ENCODE results near the gene APEX1. TPM values are rescaled to one million over a fixed set of nuclear protein-coding genes. Genes with fewer than 3 reads are reported as not detected.
A peak's percentile ranks its signal among the peaks of the same experiment; 100 is the strongest.

APEX1 gene
- total RNA-seq, 1 donor from 2014 or later, result 236 TPM

DNA sequence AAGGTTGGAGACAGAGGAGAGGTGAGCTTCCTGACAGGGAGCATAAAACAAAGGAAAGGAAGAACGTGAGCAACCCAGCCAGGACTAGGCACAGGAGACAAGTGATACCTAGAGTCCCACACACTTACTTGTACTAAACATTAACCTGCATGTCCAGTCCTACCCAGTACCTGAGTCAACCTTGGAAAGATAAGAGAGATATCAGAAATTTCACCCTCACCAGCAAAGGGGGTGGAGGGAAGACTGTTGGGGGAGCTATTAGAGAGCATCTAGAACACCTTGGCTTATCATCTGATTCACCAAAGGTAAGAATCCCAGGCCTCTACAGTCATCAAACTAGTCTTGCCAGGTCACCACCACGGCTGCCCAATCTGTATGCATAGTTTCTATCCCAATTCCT lies 30.2 kb upstream of the APEX1 start:
- Mint-ChIP-seq H3K4me1 (ENCODE audit: low read depth) (peaks cover 26% of the 10 kb centered on the region), H3K4me3 (no peak overlapping the region), H3K9me3 (no peaks in the 10 kb centered on the region), H3K27me3 (ENCODE audit: insufficient read depth) (peaks cover 4% of the 10 kb centered on the region), H3K27ac (no peak overlapping the region), H3K36me3 (ENCODE audit: low read depth) (no peaks in the 10 kb centered on the region)
- intact Hi-C loops (cut with micrococcal nuclease), result no loop called here
- DNase-seq (ENCODE audit: low spot score), result no peak

- no peak for DNase-seq (ENCODE audit: low spot score)
- Mint-ChIP-seq H3K27me3 (ENCODE audit: insufficient read depth) (peaks cover 4% of the 10 kb centered on the region), H3K36me3 (ENCODE audit: low read depth) (no peaks in the 10 kb centered on the region), H3K4me1 (ENCODE audit: low read depth) (peaks cover 27% of the 10 kb centered on the region), H3K27ac (peak overlapping the region; percentile 83), H3K9me3 (no peaks in the 10 kb centered on the region), H3K4me3 (peak overlapping the region; percentile 13)
- intact Hi-C loops (cut with micrococcal nuclease), result loop anchor here (1.0 kb wide), 1 partner anchor 14 kb away; the partner anchor contains the start of gene TEP1
These were observed 27.6 kb upstream of the APEX1 start for GRCh38 chr14:20427231-20428009.

GRCh38 chr14:20428010-20428365 lies 27.0 kb upstream of the APEX1 start:
- no peak for DNase-seq (ENCODE audit: low spot score)
- peaks cover 27% of the 10 kb centered on the region for H3K4me1 Mint-ChIP-seq (ENCODE audit: low read depth)
- no peaks in the 10 kb centered on the region for H3K9me3 Mint-ChIP-seq
- peaks cover 2% of the 10 kb centered on the region for H3K27me3 Mint-ChIP-seq (ENCODE audit: insufficient read depth)
- H3K27ac Mint-ChIP-seq, result peak overlapping the region; percentile 83
- intact Hi-C loops (cut with micrococcal nuclease), result no loop called here
- H3K4me3 Mint-ChIP-seq, result no peak overlapping the region
- no peaks in the 10 kb centered on the region for H3K36me3 Mint-ChIP-seq (ENCODE audit: low read depth)

- intact Hi-C loops (cut with micrococcal nuclease), result no loop called here
- H3K9me3 Mint-ChIP-seq, result no peaks in the 10 kb centered on the region
- H3K27ac Mint-ChIP-seq, result no peak overlapping the region
- no peaks in the 10 kb centered on the region for H3K36me3 Mint-ChIP-seq (ENCODE audit: low read depth)
- no peak for DNase-seq (ENCODE audit: low spot score)
- peaks cover 2% of the 10 kb centered on the region for H3K27me3 Mint-ChIP-seq (ENCODE audit: insufficient read depth)
- H3K4me1 Mint-ChIP-seq (ENCODE audit: low read depth), result peaks cover 27% of the 10 kb centered on the region
- H3K4me3 Mint-ChIP-seq, result no peak overlapping the region
These were observed 26.2 kb upstream of the APEX1 start for GRCh38 chr14:20428802-20429201.

DNA sequence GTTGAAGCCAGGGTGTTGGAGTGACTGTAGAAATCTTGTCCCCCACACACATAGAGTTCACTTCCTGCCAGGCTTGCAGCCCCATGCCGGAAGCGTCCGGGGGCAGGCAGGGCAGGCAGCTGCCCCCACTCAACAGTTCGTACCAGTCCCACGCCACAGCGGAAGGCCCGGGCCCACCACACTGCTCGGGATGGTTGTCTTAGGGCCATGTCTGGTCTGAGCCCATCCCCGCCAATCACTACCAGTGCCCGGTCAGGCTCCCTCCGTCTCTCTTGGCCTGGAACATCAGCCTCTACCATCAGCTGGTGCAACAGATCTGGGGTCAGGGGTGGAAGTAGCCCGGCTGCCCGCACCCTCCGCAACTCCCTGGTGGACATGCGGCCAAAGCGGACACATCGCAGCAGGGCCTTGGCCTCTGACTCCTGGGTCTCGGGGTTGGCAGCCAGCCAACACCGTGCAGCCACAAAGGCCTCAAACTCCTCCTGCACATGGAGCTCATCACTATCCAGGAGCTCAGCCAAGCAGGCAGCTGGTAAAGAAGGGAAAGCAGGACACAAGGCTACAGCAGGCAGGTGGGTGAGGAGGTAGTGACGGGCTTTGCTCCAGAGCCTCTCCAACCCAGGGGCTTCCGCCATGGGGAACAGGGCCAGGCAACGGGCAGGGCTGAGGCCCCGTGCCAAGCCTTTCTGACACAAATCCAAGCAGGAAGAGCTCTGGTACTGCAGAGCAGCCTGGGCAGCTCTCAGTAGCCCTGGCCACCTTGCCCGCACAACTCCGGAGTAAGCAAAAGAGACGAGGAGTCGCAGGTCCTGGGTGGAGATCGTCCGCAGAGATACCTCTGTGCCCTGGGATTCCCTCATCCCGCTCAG lies 25.0 kb upstream of the APEX1 start:
- H3K4me3 Mint-ChIP-seq, result no peak overlapping the region
- no peaks in the 10 kb centered on the region for H3K27me3 Mint-ChIP-seq (ENCODE audit: insufficient read depth)
- intact Hi-C loops (cut with micrococcal nuclease), result no loop called here
- H3K27ac Mint-ChIP-seq, result no peak overlapping the region
- H3K9me3 Mint-ChIP-seq, result no peaks in the 10 kb centered on the region
- H3K36me3 Mint-ChIP-seq (ENCODE audit: low read depth), result no peaks in the 10 kb centered on the region
- no peak for DNase-seq (ENCODE audit: low spot score)
- H3K4me1 Mint-ChIP-seq (ENCODE audit: low read depth), result peaks cover 27% of the 10 kb centered on the region

DNA sequence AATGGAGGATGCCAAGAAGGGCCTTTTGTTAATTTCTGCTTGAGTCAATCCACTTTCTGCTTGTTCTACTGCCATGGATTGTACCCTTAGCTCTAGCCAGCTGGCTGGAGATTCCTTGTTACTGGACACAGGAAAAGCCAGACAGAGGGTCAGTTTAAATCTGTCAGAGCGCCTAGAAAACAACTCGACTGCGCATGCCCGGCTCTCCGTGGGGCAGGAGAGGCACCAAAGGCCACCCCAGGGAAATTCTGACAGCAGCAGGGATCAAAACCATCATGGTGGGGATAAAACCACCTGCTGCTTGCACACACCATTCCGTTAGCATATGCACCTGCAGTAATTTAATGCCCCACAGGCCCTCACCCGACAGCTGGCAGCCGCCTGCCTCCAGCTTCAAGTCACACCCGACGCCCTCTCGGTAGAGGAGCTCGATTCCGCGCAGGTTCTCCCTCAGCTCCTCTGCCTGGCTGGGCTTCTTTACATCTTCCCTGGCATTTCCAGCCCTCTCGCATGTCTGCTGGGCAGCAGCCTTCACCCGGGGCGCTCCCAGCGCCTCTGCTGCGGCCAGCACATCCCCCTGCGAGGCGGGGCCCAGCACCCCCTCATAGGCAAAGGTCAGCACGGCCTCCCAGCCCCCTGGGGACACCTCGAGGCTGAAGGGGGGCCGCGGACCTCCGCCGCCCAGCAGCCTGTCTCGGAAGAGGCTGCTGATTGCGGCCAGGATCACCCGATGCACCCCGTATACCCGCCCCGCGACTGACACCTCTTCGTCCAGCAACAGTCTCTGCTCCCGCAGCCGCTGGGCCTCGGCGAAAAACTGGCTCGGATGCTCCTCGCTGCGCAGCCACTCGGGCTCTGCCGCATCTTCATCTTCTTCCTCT lies 20.1 kb upstream of the APEX1 start:
- intact Hi-C loops (cut with micrococcal nuclease), result no loop called here
- Mint-ChIP-seq H3K27me3 (ENCODE audit: insufficient read depth) (no peaks in the 10 kb centered on the region), H3K4me3 (no peak overlapping the region), H3K4me1 (ENCODE audit: low read depth) (no peaks in the 10 kb centered on the region), H3K36me3 (ENCODE audit: low read depth) (no peaks in the 10 kb centered on the region), H3K9me3 (no peaks in the 10 kb centered on the region), H3K27ac (no peak overlapping the region)
- no peak for DNase-seq (ENCODE audit: low spot score)

DNA sequence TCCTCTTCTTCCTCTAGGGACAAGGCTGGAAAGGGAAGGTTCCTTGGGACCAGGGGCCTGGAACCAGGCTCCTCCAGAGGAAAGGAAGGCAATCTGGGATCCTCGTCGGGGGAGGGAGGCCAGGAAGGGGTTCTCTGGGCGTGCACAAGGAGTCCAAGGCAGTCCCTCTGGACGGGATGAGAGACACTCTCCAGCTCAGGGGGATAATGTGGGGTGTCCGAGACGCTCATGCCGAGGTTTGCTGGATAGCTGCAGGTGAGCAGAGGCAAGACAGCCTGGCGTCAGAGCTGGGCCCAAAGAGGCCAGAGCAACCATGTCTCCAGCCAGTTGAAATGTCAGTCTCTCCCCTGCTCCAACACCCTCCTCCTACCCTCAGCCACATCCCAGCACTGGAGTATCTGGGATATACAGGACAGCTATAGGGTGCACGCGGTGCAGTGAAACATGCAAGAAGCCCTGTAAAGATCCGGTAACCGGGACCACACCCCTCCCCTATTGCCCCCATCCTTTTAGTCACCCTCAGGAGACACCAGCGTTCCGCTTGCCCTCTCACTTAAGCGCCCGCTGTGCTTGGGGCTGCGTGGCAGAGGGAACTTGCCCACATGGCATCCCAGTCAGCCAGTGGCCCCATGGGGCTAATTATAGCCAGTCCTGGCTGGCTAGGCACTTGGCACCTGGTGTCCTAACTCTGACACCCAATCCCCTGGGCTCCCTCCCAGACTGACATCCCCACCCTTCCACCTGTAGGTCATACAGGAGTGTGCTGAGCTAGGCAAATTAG lies 19.3 kb upstream of the APEX1 start, which contains the start of gene KLHL33:
TSS of gene KLHL33 (minus strand) at position 585 of the 781 bp plus-strand sequence. CDS start at position 230, 355 bp downstream.
- Mint-ChIP-seq H3K4me1 (ENCODE audit: low read depth) (peaks cover 8% of the 10 kb centered on the region), H3K4me3 (no peak within 1 kb of the TSS)

DNA sequence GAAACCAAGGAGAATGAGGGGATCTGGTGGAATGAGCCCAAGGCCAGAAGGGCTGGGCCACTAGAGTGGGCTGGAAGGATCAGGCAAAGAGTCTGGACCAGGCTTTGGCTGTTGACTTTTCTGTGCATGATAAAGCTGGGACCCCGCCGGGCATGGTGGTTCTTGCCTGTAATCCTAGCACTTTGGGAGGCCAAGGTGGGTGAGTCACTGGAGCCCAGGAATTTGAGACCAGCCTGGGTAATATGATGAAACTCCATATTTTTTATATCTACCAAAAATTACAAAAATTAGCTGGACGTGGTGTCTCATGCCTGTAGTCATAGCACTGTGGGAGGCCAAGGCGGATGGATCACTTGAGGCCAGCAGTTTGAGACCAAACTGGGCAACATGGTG lies 18.7 kb upstream of the APEX1 start:
- Mint-ChIP-seq H3K4me1 (ENCODE audit: low read depth) (peaks cover 14% of the 10 kb centered on the region), H3K4me3 (no peak overlapping the region), H3K27ac (no peak overlapping the region), H3K27me3 (ENCODE audit: insufficient read depth) (no peaks in the 10 kb centered on the region), H3K36me3 (ENCODE audit: low read depth) (no peaks in the 10 kb centered on the region), H3K9me3 (no peaks in the 10 kb centered on the region)
- intact Hi-C loops (cut with micrococcal nuclease), result no loop called here
- no peak for DNase-seq (ENCODE audit: low spot score)

More for the DNA sequence above, 19.3 kb upstream of the APEX1 start, which contains the start of gene KLHL33:
- intact Hi-C loops (cut with micrococcal nuclease), result no loop called here
- no peak for DNase-seq (ENCODE audit: low spot score)
- no peaks in the 10 kb centered on the region for H3K36me3 Mint-ChIP-seq (ENCODE audit: low read depth)
- H3K9me3 Mint-ChIP-seq, result no peaks in the 10 kb centered on the region
- no peak within 1 kb of the TSS for H3K27ac Mint-ChIP-seq
- H3K27me3 Mint-ChIP-seq (ENCODE audit: insufficient read depth), result no peaks in the 10 kb centered on the region

- Mint-ChIP-seq H3K9me3 (no peaks in the 10 kb centered on the region), H3K36me3 (ENCODE audit: low read depth) (peaks cover 4% of the 10 kb centered on the region), H3K4me3 (no peak overlapping the region), H3K4me1 (ENCODE audit: low read depth) (peaks cover 28% of the 10 kb centered on the region), H3K27ac (no peak overlapping the region), H3K27me3 (ENCODE audit: insufficient read depth) (no peaks in the 10 kb centered on the region)
- no peak for DNase-seq (ENCODE audit: low spot score)
- intact Hi-C loops (cut with micrococcal nuclease), result no loop called here
These were observed 16.4 kb upstream of the APEX1 start for GRCh38 chr14:20438664-20439063.

- peaks cover 28% of the 10 kb centered on the region for H3K4me1 Mint-ChIP-seq (ENCODE audit: low read depth)
- intact Hi-C loops (cut with micrococcal nuclease), result no loop called here
- no peaks in the 10 kb centered on the region for H3K27me3 Mint-ChIP-seq (ENCODE audit: insufficient read depth)
- no peak overlapping the region for H3K4me3 Mint-ChIP-seq
- H3K27ac Mint-ChIP-seq, result no peak overlapping the region
- peaks cover 4% of the 10 kb centered on the region for H3K36me3 Mint-ChIP-seq (ENCODE audit: low read depth)
- no peaks in the 10 kb centered on the region for H3K9me3 Mint-ChIP-seq
- DNase-seq (ENCODE audit: low spot score), result no peak
These were observed 14.6 kb upstream of the APEX1 start for GRCh38 chr14:20440465-20440864.

- H3K9me3 Mint-ChIP-seq, result no peaks in the 10 kb centered on the region
- peak overlapping the region; percentile 3 for H3K27ac Mint-ChIP-seq
- H3K36me3 Mint-ChIP-seq (ENCODE audit: low read depth), result peaks cover 4% of the 10 kb centered on the region
- no peaks in the 10 kb centered on the region for H3K27me3 Mint-ChIP-seq (ENCODE audit: insufficient read depth)
- H3K4me1 Mint-ChIP-seq (ENCODE audit: low read depth), result peaks cover 28% of the 10 kb centered on the region
- no peak overlapping the region for H3K4me3 Mint-ChIP-seq
- no peak for DNase-seq (ENCODE audit: low spot score)
- intact Hi-C loops (cut with micrococcal nuclease), result no loop called here
These were observed 14.1 kb upstream of the APEX1 start for GRCh38 chr14:20440882-20441281.

DNA sequence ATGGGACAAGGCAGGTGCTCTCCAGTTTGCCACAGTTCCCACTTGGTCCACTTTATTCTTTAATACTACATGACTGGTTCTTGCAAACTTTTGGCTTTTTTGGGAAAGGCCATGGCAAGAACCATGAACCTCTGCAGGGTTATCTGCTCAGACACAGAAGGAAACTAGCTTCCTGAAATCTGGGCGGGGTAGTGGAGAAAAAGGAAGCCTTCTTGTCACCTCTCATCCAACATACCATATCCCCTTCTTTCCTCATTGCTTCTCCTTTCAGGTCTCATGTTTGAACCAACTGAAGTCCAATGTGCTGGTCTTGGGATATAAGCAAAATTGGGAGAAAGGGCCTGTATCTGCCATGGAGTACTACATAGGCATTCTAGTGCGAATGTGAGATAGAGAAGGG lies 13.6 kb upstream of the APEX1 start:
- Mint-ChIP-seq H3K27me3 (ENCODE audit: insufficient read depth) (no peaks in the 10 kb centered on the region), H3K36me3 (ENCODE audit: low read depth) (peaks cover 5% of the 10 kb centered on the region), H3K4me1 (ENCODE audit: low read depth) (peaks cover 28% of the 10 kb centered on the region), H3K9me3 (no peaks in the 10 kb centered on the region), H3K27ac (no peak overlapping the region), H3K4me3 (no peak overlapping the region)
- no peak for DNase-seq (ENCODE audit: low spot score)
- intact Hi-C loops (cut with micrococcal nuclease), result no loop called here
